ENCODE measurements around the gene HSP90AB1. TPM values are rescaled to one million over a fixed set of nuclear protein-coding genes. Genes with fewer than 3 reads are reported as not detected.

HSP90AB1 gene
- total RNA-seq, 1 donor from 2014 or later = 914 TPM

GRCh38 chr6:44265722-44266233, 18.9 kb downstream of the HSP90AB1 start:
- Mint-ChIP-seq H3K36me3 (ENCODE audit: low read depth, unreplicated experiment) (no peaks in the 10 kb centered on the region), H3K27me3 (ENCODE audit: low read depth, unreplicated experiment) (peaks cover 26% of the 10 kb centered on the region), H3K9me3 (ENCODE audit: unreplicated experiment) (no peaks in the 10 kb centered on the region), H3K27ac (ENCODE audit: unreplicated experiment) (peak overlapping the region; percentile 50), H3K4me1 (ENCODE audit: low read depth, unreplicated experiment) (peaks cover 23% of the 10 kb centered on the region), H3K4me3 (ENCODE audit: unreplicated experiment) (peak overlapping the region; percentile 78)
- DNase-seq (ENCODE audit: low read depth) (no peak), FAIRE-seq (no peak)
- Histone ChIP-seq H3K79me2 (ENCODE audit: insufficient read depth, low read length) (peaks cover 15% of the 10 kb centered on the region), H3K36me3 (ENCODE audit: insufficient read depth, low read length) (no peaks in the 10 kb centered on the region), H3K4me3 (ENCODE audit: insufficient read depth, low read depth, low read length) (no peak overlapping the region), H3K9me3 (ENCODE audit: insufficient read depth, low read depth, low read length) (no peaks in the 10 kb centered on the region), H2AFZ (ENCODE audit: low read depth, low read length) (no peak overlapping the region), H3K9ac (ENCODE audit: low read length) (no peak overlapping the region), H3K27ac (ENCODE audit: low read depth, low read length) (no peak overlapping the region), H3K4me1 (ENCODE audit: insufficient read depth, low read length) (peaks cover 20% of the 10 kb centered on the region), H3K4me2 (ENCODE audit: low read length) (peak overlapping the region; percentile 93), H4K20me1 (ENCODE audit: insufficient read depth, low read length) (peaks cover 34% of the 10 kb centered on the region), H3K27me3 (ENCODE audit: insufficient read depth, low read length) (peaks cover 21% of the 10 kb centered on the region)
- no peak for TF ChIP-seq CTCF (IDR thresholded peaks at IDR 0.05; ENCODE audit: insufficient read depth, low read depth, low read length)
- TF ChIP-seq EZH2 (IDR thresholded peaks at IDR 0.05; ENCODE audit: insufficient read depth, low read length) = no peak

- peaks cover 23% of the 10 kb centered on the region for H3K4me1 Mint-ChIP-seq (ENCODE audit: low read depth, unreplicated experiment)
- no peaks in the 10 kb centered on the region for H3K9me3 Mint-ChIP-seq (ENCODE audit: unreplicated experiment)
- H3K4me1 ChIP-seq (ENCODE audit: insufficient read depth, low read length) = peaks cover 20% of the 10 kb centered on the region
- no peaks in the 10 kb centered on the region for H3K36me3 Mint-ChIP-seq (ENCODE audit: low read depth, unreplicated experiment)
- H3K27ac Mint-ChIP-seq (ENCODE audit: unreplicated experiment) = peak overlapping the region; percentile 50
- peaks cover 28% of the 10 kb centered on the region for H3K27me3 Mint-ChIP-seq (ENCODE audit: low read depth, unreplicated experiment)
- H2AFZ ChIP-seq (ENCODE audit: low read depth, low read length) = no peak overlapping the region
- H4K20me1 ChIP-seq (ENCODE audit: insufficient read depth, low read length) = peaks cover 34% of the 10 kb centered on the region
- no peaks in the 10 kb centered on the region for H3K36me3 ChIP-seq (ENCODE audit: insufficient read depth, low read length)
- no peak overlapping the region for H3K4me2 ChIP-seq (ENCODE audit: low read length)
- FAIRE-seq (no peak), DNase-seq (ENCODE audit: low read depth) (no peak)
- H3K79me2 ChIP-seq (ENCODE audit: insufficient read depth, low read length) = peaks cover 15% of the 10 kb centered on the region
- no peak overlapping the region for H3K4me3 ChIP-seq (ENCODE audit: insufficient read depth, low read depth, low read length)
- H3K27ac ChIP-seq (ENCODE audit: low read depth, low read length) = no peak overlapping the region
- H3K9me3 ChIP-seq (ENCODE audit: insufficient read depth, low read depth, low read length) = no peaks in the 10 kb centered on the region
- H3K27me3 ChIP-seq (ENCODE audit: insufficient read depth, low read length) = peaks cover 25% of the 10 kb centered on the region
- H3K4me3 Mint-ChIP-seq (ENCODE audit: unreplicated experiment) = peak overlapping the region; percentile 78
- TF ChIP-seq CTCF (IDR thresholded peaks at IDR 0.05; ENCODE audit: insufficient read depth, low read depth, low read length) = no peak
- TF ChIP-seq EZH2 (IDR thresholded peaks at IDR 0.05; ENCODE audit: insufficient read depth, low read length) = no peak
- H3K9ac ChIP-seq (ENCODE audit: low read length) = no peak overlapping the region
Measured at GRCh38 chr6:44266347-44266746, 19.4 kb downstream of the HSP90AB1 start.

DNA sequence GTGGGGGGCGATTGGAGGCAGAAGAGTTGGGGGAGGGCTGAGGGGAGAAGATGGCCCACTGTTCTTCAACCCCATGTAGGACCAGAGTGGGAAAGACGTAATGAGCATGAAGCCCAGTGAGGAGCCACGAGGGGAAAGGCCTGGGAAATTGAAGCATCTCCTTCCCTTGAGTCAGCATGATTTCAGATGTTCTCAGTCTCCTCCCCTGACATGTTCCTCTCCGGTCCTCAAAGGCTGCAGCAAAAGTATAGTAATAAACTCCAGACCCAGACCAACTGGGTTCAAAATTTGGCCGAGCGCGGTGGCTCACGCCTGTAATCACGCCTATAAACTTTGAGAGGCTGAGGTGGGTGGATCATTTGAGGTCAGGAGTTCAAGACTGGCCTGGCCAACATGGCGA, 20.4 kb downstream of the HSP90AB1 start:
- Histone ChIP-seq H3K4me2 (ENCODE audit: low read length) (no peak overlapping the region), H3K27me3 (ENCODE audit: insufficient read depth, low read length) (peaks cover 34% of the 10 kb centered on the region), H3K9me3 (ENCODE audit: insufficient read depth, low read depth, low read length) (no peaks in the 10 kb centered on the region), H3K4me3 (ENCODE audit: insufficient read depth, low read depth, low read length) (no peak overlapping the region), H2AFZ (ENCODE audit: low read depth, low read length) (no peak overlapping the region), H3K79me2 (ENCODE audit: insufficient read depth, low read length) (peaks cover 15% of the 10 kb centered on the region), H4K20me1 (ENCODE audit: insufficient read depth, low read length) (peaks cover 31% of the 10 kb centered on the region), H3K4me1 (ENCODE audit: insufficient read depth, low read length) (peaks cover 20% of the 10 kb centered on the region), H3K9ac (ENCODE audit: low read length) (no peak overlapping the region), H3K27ac (ENCODE audit: low read depth, low read length) (no peak overlapping the region), H3K36me3 (ENCODE audit: insufficient read depth, low read length) (no peaks in the 10 kb centered on the region)
- Mint-ChIP-seq H3K9me3 (ENCODE audit: unreplicated experiment) (no peaks in the 10 kb centered on the region), H3K4me1 (ENCODE audit: low read depth, unreplicated experiment) (peaks cover 23% of the 10 kb centered on the region), H3K4me3 (ENCODE audit: unreplicated experiment) (no peak overlapping the region), H3K27me3 (ENCODE audit: low read depth, unreplicated experiment) (peaks cover 36% of the 10 kb centered on the region), H3K36me3 (ENCODE audit: low read depth, unreplicated experiment) (no peaks in the 10 kb centered on the region), H3K27ac (ENCODE audit: unreplicated experiment) (no peak overlapping the region)
- FAIRE-seq (no peak), DNase-seq (ENCODE audit: low read depth) (no peak)
- no peak for TF ChIP-seq CTCF (IDR thresholded peaks at IDR 0.05; ENCODE audit: insufficient read depth, low read depth, low read length)
- no peak for TF ChIP-seq EZH2 (IDR thresholded peaks at IDR 0.05; ENCODE audit: insufficient read depth, low read length)

All from astrocyte (in vitro differentiated cells and primary cell).